ENCODE measurements around the gene MMP2. TPM values are rescaled to one million over a fixed set of nuclear protein-coding genes. Genes with fewer than 3 reads are reported as not detected.

The MMP2 gene
- total RNA-seq, 1 experiment from 2014 or later, result 0.91 TPM

DNA sequence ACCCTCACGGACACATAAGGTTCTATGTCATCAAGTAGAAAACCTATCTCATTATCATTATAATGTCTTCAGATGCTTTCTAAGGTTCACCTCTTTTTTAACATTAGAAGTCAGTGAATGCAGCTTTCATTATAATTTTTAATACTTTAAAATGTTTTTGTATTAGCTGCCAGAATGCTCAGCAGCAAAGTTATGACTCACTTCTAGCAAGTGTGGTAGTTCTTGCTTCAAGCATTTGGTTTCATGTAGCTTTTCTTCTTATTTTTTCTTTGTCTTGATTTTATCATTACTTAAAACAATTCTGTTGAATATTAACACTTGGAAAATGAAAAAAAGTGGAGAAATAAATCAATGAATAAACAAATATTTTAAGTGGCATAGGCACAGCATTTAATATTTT lies 53.2 kb downstream of the MMP2 start:
- ChIA-PET CTCF (interaction anchor here (1.0 kb wide), 1 partner anchor 37 kb away, joined by 4 read pairs; no protein-coding TSS in a partner anchor), POLR2A (no interaction called here)
- H3K27me3 Mint-ChIP-seq (ENCODE audit: insufficient read depth, unreplicated experiment), result no peaks in the 10 kb centered on the region
- TF ChIP-seq, protein P1, sequence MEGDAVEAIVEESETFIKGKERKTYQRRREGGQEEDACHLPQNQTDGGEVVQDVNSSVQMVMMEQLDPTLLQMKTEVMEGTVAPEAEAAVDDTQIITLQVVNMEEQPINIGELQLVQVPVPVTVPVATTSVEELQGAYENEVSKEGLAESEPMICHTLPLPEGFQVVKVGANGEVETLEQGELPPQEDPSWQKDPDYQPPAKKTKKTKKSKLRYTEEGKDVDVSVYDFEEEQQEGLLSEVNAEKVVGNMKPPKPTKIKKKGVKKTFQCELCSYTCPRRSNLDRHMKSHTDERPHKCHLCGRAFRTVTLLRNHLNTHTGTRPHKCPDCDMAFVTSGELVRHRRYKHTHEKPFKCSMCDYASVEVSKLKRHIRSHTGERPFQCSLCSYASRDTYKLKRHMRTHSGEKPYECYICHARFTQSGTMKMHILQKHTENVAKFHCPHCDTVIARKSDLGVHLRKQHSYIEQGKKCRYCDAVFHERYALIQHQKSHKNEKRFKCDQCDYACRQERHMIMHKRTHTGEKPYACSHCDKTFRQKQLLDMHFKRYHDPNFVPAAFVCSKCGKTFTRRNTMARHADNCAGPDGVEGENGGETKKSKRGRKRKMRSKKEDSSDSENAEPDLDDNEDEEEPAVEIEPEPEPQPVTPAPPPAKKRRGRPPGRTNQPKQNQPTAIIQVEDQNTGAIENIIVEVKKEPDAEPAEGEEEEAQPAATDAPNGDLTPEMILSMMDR (IDR thresholded peaks at IDR 0.05; ENCODE audit: insufficient read depth in 1 of 2, low read depth in 1 of 2, low read length in 1 of 2, severe bottlenecking in 1 of 2, unreplicated experiment in 1 of 2), result no peak
- no peaks in the 10 kb centered on the region for H3K9me3 Mint-ChIP-seq (ENCODE audit: unreplicated experiment)
- peaks cover 15% of the 10 kb centered on the region for H3K4me1 Mint-ChIP-seq (ENCODE audit: low read depth, unreplicated experiment)
- peaks cover 6% of the 10 kb centered on the region for H3K36me3 Mint-ChIP-seq (ENCODE audit: insufficient read depth, unreplicated experiment)
- H3K9me3 ChIP-seq, result no peaks in the 10 kb centered on the region
- H3K4me1 ChIP-seq, result peaks cover 34% of the 10 kb centered on the region
- no peaks in the 10 kb centered on the region for H3K27me3 ChIP-seq (replicated peaks; ENCODE audit: control insufficient read depth, insufficient read depth, low read length)
- BruUV-seq (replicated peaks), result no TSS peak
- no peak overlapping the region for H3K4me3 Mint-ChIP-seq (ENCODE audit: unreplicated experiment)
- no peak overlapping the region for H3K4me3 ChIP-seq (ENCODE audit: low read depth, low read length)
- H3K27ac Mint-ChIP-seq (ENCODE audit: unreplicated experiment), result no peak overlapping the region
- intact Hi-C loops (cut with micrococcal nuclease; ENCODE audit: unreplicated experiment), result no loop called here
- no peak for DNase-seq
- no peaks in the 10 kb centered on the region; the same call in 1 of the 2 replicates for H3K36me3 ChIP-seq (ENCODE audit: control insufficient read depth, insufficient read depth, low read length)

DNA sequence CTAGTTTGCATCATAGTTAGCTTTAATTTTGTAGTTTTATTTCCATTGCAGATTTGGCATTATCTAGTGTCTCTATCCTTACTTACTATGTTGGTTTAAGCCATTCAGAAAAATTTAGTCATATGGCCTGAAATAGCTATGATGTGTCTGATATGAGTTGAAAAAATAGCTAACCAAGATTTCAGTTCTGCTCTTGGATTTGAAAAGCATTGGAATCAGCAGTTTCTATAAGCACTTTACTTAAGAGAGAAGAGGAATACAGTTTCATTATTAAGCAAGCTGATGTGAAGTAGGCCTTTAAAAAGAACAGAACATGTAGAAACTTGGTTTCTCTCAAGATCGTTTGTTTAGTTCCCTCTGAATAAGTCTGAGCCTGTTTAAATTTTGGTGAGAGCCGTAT lies 55.8 kb downstream of the MMP2 start:
- CTCF ChIA-PET, result no interaction called here
- Mint-ChIP-seq H3K27me3 (ENCODE audit: insufficient read depth, unreplicated experiment) (no peaks in the 10 kb centered on the region), H3K36me3 (ENCODE audit: insufficient read depth, unreplicated experiment) (peaks cover 12% of the 10 kb centered on the region), H3K4me1 (ENCODE audit: low read depth, unreplicated experiment) (peaks cover 11% of the 10 kb centered on the region), H3K4me3 (ENCODE audit: unreplicated experiment) (no peak overlapping the region), H3K9me3 (ENCODE audit: unreplicated experiment) (no peaks in the 10 kb centered on the region), H3K27ac (ENCODE audit: unreplicated experiment) (no peak overlapping the region)
- TF ChIP-seq, protein P1 (IDR thresholded peaks at IDR 0.05; ENCODE audit: insufficient read depth in 1 of 2, low read depth in 1 of 2, low read length in 1 of 2, severe bottlenecking in 1 of 2, unreplicated experiment in 1 of 2), result no peak
- intact Hi-C loops (cut with micrococcal nuclease; ENCODE audit: unreplicated experiment), result no loop called here
- Histone ChIP-seq H3K4me1 (peaks cover 21% of the 10 kb centered on the region), H3K36me3 (ENCODE audit: control insufficient read depth, insufficient read depth, low read length) (no peaks in the 10 kb centered on the region), H3K4me3 (ENCODE audit: low read depth, low read length) (no peak overlapping the region), H3K27me3 (replicated peaks; ENCODE audit: control insufficient read depth, insufficient read depth, low read length) (no peaks in the 10 kb centered on the region), H3K9me3 (no peaks in the 10 kb centered on the region)
- no TSS peak for BruUV-seq (replicated peaks)
- no peak for DNase-seq
- POLR2A ChIA-PET, result no interaction called here

DNA sequence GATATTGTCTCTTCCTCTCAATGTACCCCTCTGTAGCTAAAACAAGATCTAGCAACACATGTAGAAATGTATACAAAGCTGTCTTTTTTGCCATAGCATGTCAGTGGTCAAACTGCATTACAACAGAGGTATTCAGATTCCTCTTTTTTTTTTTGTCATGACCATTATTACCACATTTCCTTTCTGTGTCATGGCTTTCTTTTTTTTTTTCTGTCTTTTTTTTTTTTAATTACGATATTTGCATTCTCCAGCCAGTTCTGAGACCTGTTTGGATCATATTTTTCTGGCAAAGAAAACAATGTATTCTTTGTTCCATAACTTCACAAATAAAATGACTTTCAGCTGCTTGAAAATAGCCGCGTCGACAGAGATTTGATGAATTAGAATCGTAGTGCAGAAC lies 60.1 kb downstream of the MMP2 start:
- POLR2A ChIA-PET, result no interaction called here
- H3K36me3 Mint-ChIP-seq (ENCODE audit: insufficient read depth, unreplicated experiment), result peaks cover 11% of the 10 kb centered on the region
- no peaks in the 10 kb centered on the region; the same call in 1 of the 2 replicates for H3K36me3 ChIP-seq (ENCODE audit: control insufficient read depth, insufficient read depth, low read length)
- no peaks in the 10 kb centered on the region for H3K9me3 ChIP-seq
- no peak overlapping the region for H3K4me3 Mint-ChIP-seq (ENCODE audit: unreplicated experiment)
- no peaks in the 10 kb centered on the region for H3K27me3 Mint-ChIP-seq (ENCODE audit: insufficient read depth, unreplicated experiment)
- H3K4me1 Mint-ChIP-seq (ENCODE audit: low read depth, unreplicated experiment), result no peaks in the 10 kb centered on the region
- BruUV-seq (replicated peaks), result no TSS peak
- TF ChIP-seq, protein P1 (IDR thresholded peaks at IDR 0.05; ENCODE audit: insufficient read depth in 1 of 2, low read depth in 1 of 2, low read length in 1 of 2, severe bottlenecking in 1 of 2, unreplicated experiment in 1 of 2), result no peak
- intact Hi-C loops (cut with micrococcal nuclease; ENCODE audit: unreplicated experiment), result no loop called here
- no peaks in the 10 kb centered on the region for H3K27me3 ChIP-seq (replicated peaks; ENCODE audit: control insufficient read depth, insufficient read depth, low read length)
- H3K27ac Mint-ChIP-seq (ENCODE audit: unreplicated experiment), result no peak overlapping the region
- CTCF ChIA-PET, result interaction anchor here (2.2 kb wide), 1 partner anchor 74 kb away, joined by 7 read pairs; no protein-coding TSS in a partner anchor
- H3K4me1 ChIP-seq, result no peaks in the 10 kb centered on the region; the same call in 1 of the 2 replicates
- no peaks in the 10 kb centered on the region for H3K9me3 Mint-ChIP-seq (ENCODE audit: unreplicated experiment)
- no peak for DNase-seq
- no peak overlapping the region for H3K4me3 ChIP-seq (ENCODE audit: low read depth, low read length)
